ENCODE data around the gene PRRG4. TPM values are rescaled to one million over a fixed set of nuclear protein-coding genes. Genes with fewer than 3 reads are reported as not detected.

Gene PRRG4
- polyA plus RNA-seq, 3 donors, result 0.54 to 2.0 (median 1.8) TPM

DNA sequence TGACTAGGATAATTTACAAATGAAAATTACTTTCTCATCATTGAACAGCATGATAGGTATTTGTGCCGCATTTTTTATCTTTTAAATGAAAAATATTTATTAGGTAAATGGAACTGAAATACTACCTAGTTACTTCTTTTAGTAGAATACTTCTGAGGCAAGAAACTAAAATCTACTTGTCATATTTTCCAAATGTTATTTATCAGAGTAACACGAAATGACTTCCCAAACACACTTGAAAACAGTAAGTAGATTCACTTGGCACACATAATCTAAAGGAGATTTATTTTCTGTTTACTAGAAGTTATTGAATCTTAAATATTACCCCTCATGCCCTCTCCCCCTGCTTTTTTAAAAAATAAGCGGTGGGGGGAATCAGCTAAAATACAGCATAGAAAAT lies 65.2 kb downstream of the PRRG4 start:
- H3K27ac ChIP-seq (ENCODE audit: low read depth, low read length), result no peak overlapping the region
- 65 to 76% (median 74%) methylated on average over 3 of the region's 3 CpGs for WGBS, 3 donors

DNA sequence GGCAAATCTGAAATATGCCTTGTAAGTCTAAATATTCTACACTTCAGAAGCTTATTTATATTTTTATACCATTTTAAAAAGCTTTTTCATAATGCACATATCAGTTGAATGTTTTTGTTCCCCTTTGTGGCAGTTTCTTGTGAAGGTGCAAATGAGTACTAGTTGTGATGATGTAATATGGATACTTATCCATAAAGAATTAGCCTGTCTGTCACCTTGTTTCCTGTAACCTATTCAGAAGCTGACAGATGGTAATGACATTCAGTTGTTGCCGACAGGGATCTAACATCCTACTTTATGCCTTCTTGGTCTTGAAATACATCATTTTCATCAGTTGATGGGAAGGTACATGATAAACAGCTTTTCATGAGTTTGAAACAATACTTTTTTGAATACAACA lies 65.7 kb downstream of the PRRG4 start:
- 28 to 52% (median 52%) methylated on average over 1 of the region's 1 CpG for WGBS, 3 donors
- no peak overlapping the region for H3K27ac ChIP-seq (ENCODE audit: low read depth, low read length)

- WGBS, 3 donors, result 70 to 81% (median 71%) methylated on average over 1 of the region's 1 CpG
- no peak overlapping the region for H3K27ac ChIP-seq (ENCODE audit: low read depth, low read length)
These were observed 67.4 kb downstream of the PRRG4 start for GRCh38 chr11:32897103-32897502.

GRCh38 chr11:32899438-32899837 lies 69.7 kb downstream of the PRRG4 start:
- no peak overlapping the region for H3K27ac ChIP-seq (ENCODE audit: low read depth, low read length)

DNA sequence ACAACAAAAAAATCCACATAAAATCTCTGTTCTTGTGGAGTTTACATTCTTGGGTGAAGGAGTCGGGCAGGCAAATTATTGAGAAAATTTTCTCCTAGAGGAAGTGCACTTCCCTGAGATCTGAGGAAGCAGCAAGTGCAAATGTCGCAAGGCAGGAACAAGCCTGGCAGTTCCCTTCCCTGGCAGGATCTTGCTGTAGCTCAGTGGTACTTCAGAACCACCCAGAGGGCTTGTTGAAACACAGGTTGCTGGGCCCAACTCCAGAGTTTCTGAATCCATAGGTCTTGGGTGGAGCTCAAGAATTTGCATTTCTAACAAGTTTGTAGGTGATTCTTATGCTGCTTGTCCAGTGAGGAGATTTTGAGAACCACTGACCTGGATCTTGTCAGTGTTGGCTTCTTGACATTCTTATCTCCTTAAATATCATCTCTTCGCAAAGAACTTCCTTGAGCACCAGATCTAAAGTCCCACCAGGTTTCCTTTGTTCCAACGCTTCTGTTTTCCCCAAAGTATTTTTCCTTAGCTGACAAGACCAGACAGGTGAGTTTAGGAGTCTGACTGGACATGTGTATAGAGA lies 72.5 kb downstream of the PRRG4 start:
- WGBS, 3 donors, result 68 to 93% (median 80%) methylated on average over 4 of the region's 4 CpGs
- no peak overlapping the region for H3K27ac ChIP-seq (ENCODE audit: low read depth, low read length)

DNA sequence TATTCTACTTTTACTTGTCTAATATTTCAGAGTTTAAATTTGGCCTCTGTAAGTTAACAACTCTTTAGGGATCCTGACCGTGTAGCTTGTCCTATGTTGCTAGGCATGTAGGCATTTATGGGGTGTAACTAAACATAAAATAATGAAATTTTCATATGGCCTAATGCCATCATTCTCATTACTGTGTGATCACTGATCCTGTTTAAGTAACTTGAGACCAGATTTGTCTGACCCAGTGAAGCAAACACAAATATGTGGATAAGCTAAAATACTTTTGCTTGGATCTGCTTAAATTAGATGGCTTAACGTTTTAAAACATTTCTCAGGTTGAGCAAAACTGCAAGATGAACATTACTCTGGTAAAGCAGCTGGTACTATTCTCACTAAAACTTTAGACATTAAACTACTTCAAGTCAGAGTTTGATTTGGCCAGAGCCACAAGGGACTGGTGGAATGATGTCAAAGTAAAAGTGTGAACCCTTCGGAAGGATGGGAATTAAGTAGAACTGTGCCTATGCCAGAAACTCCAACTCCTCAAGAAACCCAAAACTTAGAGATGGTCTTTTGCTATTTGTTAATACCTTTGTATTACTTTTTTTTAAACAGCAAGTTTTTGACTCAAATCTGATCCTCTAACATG lies 75.4 kb downstream of the PRRG4 start:
- H3K27ac ChIP-seq (ENCODE audit: low read depth, low read length), result no peak overlapping the region
- 28 to 62% (median 48%) methylated on average over 3 of the region's 3 CpGs for WGBS, 3 donors

Other genes with a start within 250 kb of the PRRG4 start
- 100 to 1,000 TPM; 302 to 332 (median 303) TPM for gene EIF3M, start 246.1 kb upstream of the PRRG4 start, polyA plus RNA-seq
- gene CCDC73, start 35.3 kb upstream of the PRRG4 start, polyA plus RNA-seq, result under 1 TPM in 1 of 3 donors, not detected in 2; 0.11 TPM
- 1 to 10 TPM; 3.7 to 6.6 (median 3.7) TPM for gene QSER1, start 62.9 kb downstream of the PRRG4 start, polyA plus RNA-seq
- gene DEPDC7, start 186.0 kb downstream of the PRRG4 start, polyA plus RNA-seq, result 1 to 10 TPM in 2 of 3 donors, under 1 TPM in 1; 0.48 to 2.2 (median 1.6) TPM
- 1 to 10 TPM; 4.3 to 8.1 (median 5.3) TPM for gene TCP11L1, start 209.6 kb downstream of the PRRG4 start, polyA plus RNA-seq

Data from adipose tissue (tissue), 3 donors.